Transverse colon (tissue), 3 donors: ENCODE data around the gene ZC3H12D.

Experiments used
- CTCF ChIP-seq, 5 experiments: fragments of 200-600 bp in 3 of 5; fragments of 450-650 bp in 2 of 5; sonication (generic) in 3 of 5; IDR thresholded peaks; 1 replicate in 2 of 5; 2 replicates in 3 of 5; pipeline ENCODE4 v1.5.1; 2016 to 2017; ENCODE audit warnings: antibody characterized with exemption in 5 of 5, inconsistent platforms in 3 of 5, mild to moderate bottlenecking in 2 of 5, moderate library complexity in 1 of 5
- EP300 ChIP-seq: sonication (generic); formaldehyde crosslinking; IDR thresholded peaks from one replicate; pipeline ENCODE4 v1.6.1; 2017; ENCODE audit warnings: antibody characterized with exemption, low read depth
- POLR2A ChIP-seq: fragments of 450-650 bp; IDR thresholded peaks from one replicate; pipeline ENCODE4 v1.6.1; 2016; ENCODE audit warnings: antibody characterized with exemption, mild to moderate bottlenecking, moderate library complexity

- TF ChIP-seq CTCF (IDR thresholded peaks at IDR 0.05) (no peak), EP300 (no peak), POLR2A (no peak)
These were observed 62.2 kb downstream of the ZC3H12D start for GRCh38 chr6:149422581-149422980.
